CD4-positive, alpha-beta memory T cell (primary cell): ENCODE data around the gene RSPH9. TPM values are rescaled to one million over a fixed set of nuclear protein-coding genes. Genes with fewer than 3 reads are reported as not detected.
A peak's percentile ranks its signal among the peaks of the same experiment; 100 is the strongest.

ENCODE experiments used
- CTCF ChIA-PET: fragments of 350-600 bp; sonication (Branson Sonifier 250); formaldehyde crosslinking; loops from one replicate; lab custom pipeline; 2021; ENCODE audit warnings: inconsistent platforms; ENCODE audit not compliant: partially characterized antibody; lab: Charles Lee
- POLR2A ChIA-PET: fragments of 350-600 bp; sonication (Branson Sonifier 250); formaldehyde crosslinking; loops from one replicate; lab custom pipeline; 2021; ENCODE audit not compliant: partially characterized antibody; lab: Charles Lee
- DNase-seq, 5 donors: peaks; one replicate each; pipeline versions ENCODE4 v3.0.0 to v3.0.0-alpha.2; 2020 to 2022; ENCODE audit warnings: mixed read lengths in 1 of 5
- H3K27ac ChIP-seq: one replicate; pipeline ENCODE4 v1.7.0; 2013; ENCODE audit warnings: low read depth, low read length
- H3K27me3 ChIP-seq: 2 replicates; pipeline ENCODE4 v1.7.0; 2013; ENCODE audit warnings: mild to moderate bottlenecking, low read length, moderate library complexity; ENCODE audit not compliant: insufficient read depth
- H3K36me3 ChIP-seq: 2 replicates; pipeline ENCODE4 v1.7.0; 2013; ENCODE audit warnings: mild to moderate bottlenecking, low read length, moderate library complexity; ENCODE audit not compliant: insufficient read depth
- H3K4me1 ChIP-seq: 2 replicates; pipeline ENCODE4 v1.7.0; 2013; ENCODE audit warnings: mild to moderate bottlenecking, low read length, moderate library complexity; ENCODE audit not compliant: insufficient read depth
- H3K4me3 ChIP-seq, 2 donors: one replicate each; pipeline ENCODE4 v1.7.0; 2013; ENCODE audit warnings: low read length in 2 of 2, mild to moderate bottlenecking in 1 of 2
- H3K9me3 ChIP-seq, 2 donors: one replicate each; pipeline ENCODE4 v1.7.0; 2013; ENCODE audit warnings: low read length in 2 of 2, control low read depth in 1 of 2; ENCODE audit not compliant: control insufficient read depth in 1 of 2
- H3K27ac Mint-ChIP-seq, 7 donors: one replicate each; pipeline ENCODE4 v1.8.0; 2020 to 2021; ENCODE audit warnings: mixed read lengths in 7 of 7, mild to moderate bottlenecking in 6 of 7, inconsistent platforms in 3 of 7, moderate library complexity in 3 of 7
- H3K27me3 Mint-ChIP-seq, 2 donors: one replicate each; pipeline ENCODE4 v1.8.0; 2020 to 2021; ENCODE audit warnings: mixed read lengths in 2 of 2
- H3K36me3 Mint-ChIP-seq, 2 donors: one replicate each; pipeline ENCODE4 v1.8.0; 2020 to 2021; ENCODE audit warnings: mixed read lengths in 2 of 2, inconsistent platforms in 1 of 2, mild to moderate bottlenecking in 1 of 2
- H3K4me1 Mint-ChIP-seq, 4 donors: one replicate each; pipeline ENCODE4 v1.8.0; 2020 to 2021; ENCODE audit warnings: mixed read lengths in 4 of 4, mild to moderate bottlenecking in 1 of 4
- H3K4me3 Mint-ChIP-seq, 8 donors: one replicate each; pipeline ENCODE4 v1.8.0; 2020 to 2021; ENCODE audit warnings: mixed read lengths in 8 of 8, mild to moderate bottlenecking in 7 of 8, moderate library complexity in 6 of 8, inconsistent platforms in 3 of 8
- H3K9me3 Mint-ChIP-seq, 8 donors: one replicate each; pipeline ENCODE4 v1.8.0; 2020 to 2021; ENCODE audit warnings: mixed read lengths in 8 of 8, mild to moderate bottlenecking in 5 of 8, inconsistent platforms in 3 of 8, moderate library complexity in 1 of 8
- intact Hi-C: fragments of 100-400 bp; cut with micrococcal nuclease; formaldehyde crosslinking; loops from one replicate; pipeline ENCODE4 v1.15.1; 2023
- polyA plus RNA-seq, 2 donors: library from polyadenylated mRNA; unstranded; fragments of 300-500 nt; fragmentation: Illumina TruSeq; gene quantifications; one replicate each; pipeline ENCODE4 v1.2.3, GENCODE V29; 2021
- total RNA-seq, 2 experiments: library from RNA; stranded (reverse); gene quantifications; one replicate each; pipeline ENCODE4 v1.2.3, GENCODE V29; 2021

Gene RSPH9
- total and polyA plus RNA-seq, 4 experiments from 2014 or later = 0.71 to 1.3 TPM; not detected in 2

- no peaks in the 10 kb centered on the region for H3K27me3 Mint-ChIP-seq
- H3K4me1 Mint-ChIP-seq = peaks cover 29 to 61% (median 42%) of the 10 kb centered on the region in 4 donors
- H3K9me3 Mint-ChIP-seq = no peaks in the 10 kb centered on the region
- H3K36me3 ChIP-seq = peaks cover 11% of the 10 kb centered on the region
- CTCF ChIA-PET = interaction anchor here (1.0 to 3.0 kb wide), 3 partner anchors 13 to 439 kb away, joined by 3 to 17 read pairs (median 3); no protein-coding TSS in a partner anchor
- H3K27ac Mint-ChIP-seq = peak overlapping the region; percentile 96 to 98 (median 97)
- no peaks in the 10 kb centered on the region for H3K27me3 ChIP-seq
- H3K9me3 ChIP-seq = no peaks in the 10 kb centered on the region
- intact Hi-C loops = loop anchor here (1.0 to 10.0 kb wide), 4 partner anchors 9 to 1900 kb away; partner anchors contain the start of genes HSP90AB1, TFEB and UBR2
- POLR2A ChIA-PET = interaction anchor here (1.0 to 2.2 kb wide), 6 partner anchors 7 to 1182 kb away, joined by 3 to 14 read pairs (median 10); partner anchors contain the start of genes HSP90AB1, POLH, RSPH9 and XPO5
- H3K4me3 ChIP-seq = peak overlapping the region; percentile 66 to 94
- H3K27ac ChIP-seq = peak overlapping the region; percentile 84
- peaks cover 12 to 23% of the 10 kb centered on the region in 2 donors for H3K36me3 Mint-ChIP-seq
- H3K4me3 Mint-ChIP-seq = peak overlapping the region; percentile 93 to 100 (median 99)
- H3K4me1 ChIP-seq = peaks cover 51% of the 10 kb centered on the region
- no peak for DNase-seq
Measured at GRCh38 chr6:43634702-43635303, 10.0 kb upstream of the RSPH9 start.

- DNase-seq = peak; percentile 85 to 89 (median 87)
- Mint-ChIP-seq H3K36me3 (peaks cover 16 to 31% of the 10 kb centered on the region in 2 donors), H3K27ac (peak within 1 kb of the TSS; percentile 96 to 98 (median 97)), H3K4me3 (peak within 1 kb of the TSS; percentile 93 to 100 (median 99)), H3K27me3 (no peaks in the 10 kb centered on the region), H3K4me1 (peaks cover 26 to 62% (median 41%) of the 10 kb centered on the region in 4 donors), H3K9me3 (no peaks in the 10 kb centered on the region)
- H3K4me1 ChIP-seq = peaks cover 49% of the 10 kb centered on the region
- ChIA-PET POLR2A (interaction anchor here (0.7 to 2.2 kb wide), 12 partner anchors 8 to 1183 kb away, joined by 3 to 14 read pairs (median 4); partner anchors contain the start of genes HSP90AB1, MRPS18A, POLH and RSPH9), CTCF (interaction anchor here (1.0 to 3.0 kb wide), 4 partner anchors 11 to 439 kb away, joined by 3 to 17 read pairs (median 3); no protein-coding TSS in a partner anchor)
- intact Hi-C loops = loop anchor here (1.0 to 10.0 kb wide), 4 partner anchors 9 to 1901 kb away; partner anchors contain the start of genes HSP90AB1, TFEB and UBR2
- peak within 1 kb of the TSS; percentile 84 for H3K27ac ChIP-seq
- peak within 1 kb of the TSS; percentile 66 to 94 for H3K4me3 ChIP-seq
- H3K27me3 ChIP-seq = no peaks in the 10 kb centered on the region
- H3K36me3 ChIP-seq = peaks cover 19% of the 10 kb centered on the region
- no peaks in the 10 kb centered on the region for H3K9me3 ChIP-seq
Measured at GRCh38 chr6:43635387-43636307, 9.2 kb upstream of the RSPH9 start, which contains the start of gene MAD2L1BP. Gene MAD2L1BP (plus strand): TSS chr6:43635840. CDS start chr6:43635876, 36 bp downstream.

DNA sequence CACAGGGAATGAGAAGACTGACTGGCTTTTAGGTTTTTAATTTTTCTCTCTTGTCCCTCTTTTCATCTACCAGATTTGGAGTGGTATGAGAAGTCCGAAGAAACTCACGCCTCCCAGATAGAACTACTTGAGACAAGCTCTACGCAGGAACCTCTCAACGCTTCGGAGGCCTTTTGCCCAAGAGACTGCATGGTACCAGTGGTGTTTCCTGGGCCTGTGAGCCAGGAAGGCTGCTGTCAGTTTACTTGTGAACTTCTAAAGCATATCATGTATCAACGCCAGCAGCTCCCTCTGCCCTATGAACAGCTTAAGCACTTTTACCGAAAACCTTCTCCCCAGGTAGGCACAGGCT, 8.6 kb upstream of the RSPH9 start:
- no peaks in the 10 kb centered on the region for H3K27me3 ChIP-seq
- Mint-ChIP-seq H3K9me3 (no peaks in the 10 kb centered on the region), H3K36me3 (peaks cover 18 to 36% of the 10 kb centered on the region in 2 donors), H3K27ac (peak overlapping the region; percentile 96 to 98 (median 97)), H3K4me3 (peak overlapping the region; percentile 93 to 100 (median 99)), H3K4me1 (peaks cover 25 to 65% (median 39%) of the 10 kb centered on the region in 4 donors), H3K27me3 (no peaks in the 10 kb centered on the region)
- H3K27ac ChIP-seq = peak overlapping the region; percentile 84
- POLR2A ChIA-PET = interaction anchor here (1.2 to 2.2 kb wide), 9 partner anchors 9 to 611 kb away, joined by 3 to 14 read pairs (median 6); partner anchors contain the start of genes HSP90AB1, MRPS18A, POLH and RSPH9
- intact Hi-C loops = loop anchor here (5.0 to 10.0 kb wide), 3 partner anchors 611 to 1901 kb away; partner anchors contain the start of genes HSP90AB1, TFEB and UBR2
- peak overlapping the region; percentile 66 to 94 for H3K4me3 ChIP-seq
- no peaks in the 10 kb centered on the region for H3K9me3 ChIP-seq
- CTCF ChIA-PET = interaction anchor here (0.8 to 3.0 kb wide), 4 partner anchors 10 to 438 kb away, joined by 3 to 17 read pairs (median 3); no protein-coding TSS in a partner anchor
- H3K36me3 ChIP-seq = peaks cover 21% of the 10 kb centered on the region
- peaks cover 49% of the 10 kb centered on the region for H3K4me1 ChIP-seq
- DNase-seq = peak in 2 of 5 donors; percentile 19 to 27

GRCh38 chr6:43639984-43640800, 4.6 kb upstream of the RSPH9 start:
- intact Hi-C loops = loop anchor here (5.0 to 10.0 kb wide), 3 partner anchors 607 to 1905 kb away; partner anchors contain the start of genes HSP90AB1, TFEB and UBR2
- no peaks in the 10 kb centered on the region for H3K9me3 Mint-ChIP-seq
- no peak for DNase-seq
- H3K4me1 Mint-ChIP-seq = peaks cover 24 to 74% (median 43%) of the 10 kb centered on the region in 4 donors
- Histone ChIP-seq H3K27ac (no peak overlapping the region), H3K4me1 (peaks cover 43% of the 10 kb centered on the region), H3K4me3 (no peak overlapping the region), H3K9me3 (no peaks in the 10 kb centered on the region), H3K27me3 (no peaks in the 10 kb centered on the region), H3K36me3 (peaks cover 26% of the 10 kb centered on the region)
- H3K27ac Mint-ChIP-seq = peak overlapping the region in 1 of 7 donors; percentile 69
- CTCF ChIA-PET = no interaction called here
- H3K36me3 Mint-ChIP-seq = peaks cover 29 to 51% of the 10 kb centered on the region in 2 donors
- POLR2A ChIA-PET = interaction anchor here (1.3 kb wide), 1 partner anchor 11 kb away, joined by 4 read pairs; the partner anchor contains the start of gene GTPBP2
- H3K4me3 Mint-ChIP-seq = peak overlapping the region in 1 of 8 donors; percentile 77
- H3K27me3 Mint-ChIP-seq = no peaks in the 10 kb centered on the region

DNA sequence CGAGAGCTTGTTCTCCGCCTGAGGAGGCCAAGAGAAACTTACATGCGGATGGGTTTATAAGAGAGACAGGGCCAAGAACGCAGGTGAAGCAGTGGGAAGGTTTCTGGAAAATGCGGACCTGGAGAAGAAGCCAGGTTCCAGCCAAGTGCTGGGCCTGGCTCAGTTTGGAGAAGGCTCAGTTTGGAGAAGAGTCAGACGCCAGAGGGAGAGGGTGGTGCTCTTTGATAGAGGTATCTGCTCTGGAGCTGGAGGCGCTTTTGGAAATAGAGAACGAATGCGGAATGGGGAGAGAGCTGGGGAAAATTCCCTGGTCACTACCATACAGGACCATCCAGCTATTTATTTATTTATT, 753 bp downstream of the RSPH9 start:
- H3K36me3 ChIP-seq = peaks cover 7% of the 10 kb centered on the region
- peak overlapping the region in 6 of 7 donors; percentile 66 to 88 (median 78) for H3K27ac Mint-ChIP-seq
- CTCF ChIA-PET = interaction anchor here (1.2 to 1.5 kb wide), 4 partner anchors 9 to 37 kb away, joined by 3 read pairs; partner anchors contain the start of gene GTPBP2
- peaks cover 11 to 29% (median 19%) of the 10 kb centered on the region in 4 donors for H3K4me1 Mint-ChIP-seq
- DNase-seq = no peak
- H3K27me3 Mint-ChIP-seq = peaks cover 0 to 2% of the 10 kb centered on the region in 2 donors
- peaks cover 4% of the 10 kb centered on the region for H3K4me1 ChIP-seq
- H3K27me3 ChIP-seq = no peaks in the 10 kb centered on the region
- H3K4me3 Mint-ChIP-seq = peak overlapping the region; percentile 77 to 86 (median 80)
- intact Hi-C loops = no loop called here
- peak overlapping the region in 1 of 2 donors; percentile 32 for H3K4me3 ChIP-seq
- H3K9me3 ChIP-seq = no peaks in the 10 kb centered on the region
- POLR2A ChIA-PET = interaction anchor here (0.9 to 6.2 kb wide), 4 partner anchors 10 to 42 kb away, joined by 3 to 28 read pairs (median 8); partner anchors contain the start of genes GTPBP2, MAD2L1BP and MRPS18A
- no peaks in the 10 kb centered on the region for H3K9me3 Mint-ChIP-seq
- peaks cover 13 to 20% of the 10 kb centered on the region in 2 donors for H3K36me3 Mint-ChIP-seq
- H3K27ac ChIP-seq = no peak overlapping the region
